SH-SY5Y (cell line): ENCODE measurements around the gene GIGYF2.

ENCODE experiments used
- GATA2 ChIP-seq: IDR thresholded peaks from 2 replicates; pipeline ENCODE4 v1.6.1; 2011; ENCODE audit warnings: mild to moderate bottlenecking, low read depth, low read length
- GATA3 ChIP-seq: IDR thresholded peaks from 2 replicates; pipeline ENCODE4 v1.6.1; 2011; ENCODE audit warnings: low read depth, mild to moderate bottlenecking, low read length, moderate library complexity

- TF ChIP-seq GATA2 (no peak), GATA3 (no peak)
Measured at GRCh38 chr2:232859385-232859916, 162.3 kb downstream of the GIGYF2 start.
